H54 (cell line): ENCODE data around the gene EIF5B.
A peak's percentile ranks its signal among the peaks of the same experiment; 100 is the strongest.

Experiments used
- DNase-seq: peaks from one replicate; pipeline ENCODE4 v3.0.0; 2011; ENCODE audit warnings: low spot score, mixed read lengths; ENCODE audit not compliant: insufficient read length
- FAIRE-seq: peaks from 3 replicates; lab custom pipeline; 2011; peaks lifted over from hg19 to GRCh38; lab: Jason Lieb, UNC
- POLR2A ChIP-seq: IDR thresholded peaks from 2 replicates; pipeline ENCODE4 v1.6.1; 2011; ENCODE audit warnings: low read depth, mild to moderate bottlenecking, low read length

The EIF5B gene

DNA sequence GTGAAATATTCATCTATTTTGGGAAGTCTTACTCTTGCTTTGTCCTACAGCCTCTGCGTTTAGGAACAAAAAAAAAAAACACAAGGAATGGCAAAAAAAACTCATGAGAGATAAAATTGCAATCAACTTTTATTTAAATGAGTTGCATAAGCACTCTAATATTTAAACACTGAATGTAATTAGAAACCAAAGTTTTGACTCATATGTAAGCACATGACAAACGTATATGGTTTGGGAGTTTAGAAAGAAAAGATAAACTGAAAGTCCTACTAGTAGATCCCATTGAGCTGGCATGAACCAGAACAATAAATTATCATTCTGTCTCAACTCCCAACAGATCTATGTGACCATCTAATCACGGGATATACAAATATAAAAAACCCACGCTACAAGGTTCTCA, 107.9 kb downstream of the EIF5B start:
- DNase-seq (no peak), FAIRE-seq (peak; percentile 36)
- no peak for TF ChIP-seq POLR2A

- TF ChIP-seq POLR2A, result no peak
- peak; percentile 12 for DNase-seq
- FAIRE-seq, result peak; percentile 87
These were observed 111.4 kb downstream of the EIF5B start for GRCh38 chr2:99448556-99448955.

DNA sequence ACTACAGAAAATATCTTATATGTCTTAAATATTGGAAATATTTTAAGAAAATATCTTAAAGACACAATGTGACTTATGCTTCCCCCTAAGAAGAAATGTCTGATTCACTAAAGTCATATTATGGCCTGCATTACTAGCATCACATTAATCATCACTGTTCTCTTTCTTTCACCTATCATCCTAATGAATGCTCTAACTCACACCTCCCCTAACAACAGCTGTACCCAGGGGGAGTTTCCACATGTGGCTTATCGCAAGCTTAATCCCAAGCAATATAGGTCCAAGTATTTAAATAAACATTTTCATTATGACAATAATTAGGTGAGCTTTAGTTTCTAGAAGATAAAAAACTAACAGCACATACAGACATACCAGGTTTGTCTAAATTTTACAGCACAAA, 113.0 kb downstream of the EIF5B start:
- FAIRE-seq, result peak; percentile 15
- DNase-seq, result no peak
- no peak for TF ChIP-seq POLR2A
